HL-60 (cell line): ENCODE data around the gene NPY2R.

Experiments used
- DNase-seq, 2 experiments: peaks; one replicate each; pipeline ENCODE4 v3.0.0-alpha.2; 2010 to 2020; ENCODE audit warnings: low read depth in 1 of 2, low spot score in 1 of 2
- H3K27ac ChIP-seq: fragments of 250-450 bp; sonication (Bioruptor Pico); replicated peaks from 2 replicates; pipeline ENCODE4 v1.5.1; 2020; ENCODE audit warnings: mild to moderate bottlenecking, moderate library complexity
- H3K27me3 ChIP-seq: fragments of 250-450 bp; sonication (Bioruptor Pico); 2 replicates; pipeline ENCODE4 v1.5.1; 2021; ENCODE audit warnings: mild to moderate bottlenecking, moderate library complexity; ENCODE audit not compliant: insufficient read depth, poor library complexity, severe bottlenecking
- H3K4me3 ChIP-seq: replicated peaks from 2 replicates; pipeline ENCODE4 v1.5.1; 2011; ENCODE audit warnings: mild to moderate bottlenecking, control low read depth, low read length; ENCODE audit not compliant: insufficient read depth
- CTCF ChIP-seq: IDR thresholded peaks from one replicate; pipeline ENCODE4 v1.5.1; 2011; ENCODE audit warnings: low read length, control low read depth, inconsistent platforms; ENCODE audit not compliant: insufficient read depth
- GABPA ChIP-seq: IDR thresholded peaks from 2 replicates; pipeline ENCODE4 v1.6.1; 2012; ENCODE audit warnings: low read depth
- POLR2AphosphoS5 ChIP-seq: IDR thresholded peaks from 2 replicates; pipeline ENCODE4 v1.6.1; 2012; ENCODE audit warnings: low read depth
- REST ChIP-seq: IDR thresholded peaks from 2 replicates; pipeline ENCODE4 v1.6.1; 2012; ENCODE audit warnings: low read depth; ENCODE audit not compliant: insufficient replicate concordance
- SPI1 ChIP-seq: IDR thresholded peaks from 2 replicates; pipeline ENCODE4 v1.6.1; 2012; ENCODE audit warnings: low read depth, mild to moderate bottlenecking, borderline replicate concordance

The NPY2R gene

GRCh38 chr4:155227131-155227530, 18.7 kb downstream of the NPY2R start:
- Histone ChIP-seq H3K27ac (no peak overlapping the region), H3K27me3 (no peaks in the 10 kb centered on the region)
- DNase-seq, result no peak

GRCh38 chr4:155228713-155229112, 20.3 kb downstream of the NPY2R start:
- no peak for DNase-seq
- Histone ChIP-seq H3K27me3 (no peaks in the 10 kb centered on the region), H3K4me3 (no peak overlapping the region), H3K27ac (no peak overlapping the region)
- TF ChIP-seq CTCF (no peak), SPI1 (no peak), REST (no peak), GABPA (no peak), POLR2AphosphoS5 (no peak)

More at GRCh38 chr4:155227131-155227530, 18.7 kb downstream of the NPY2R start:
- H3K4me3 ChIP-seq, result no peak overlapping the region
- no peak for TF ChIP-seq REST
- TF ChIP-seq GABPA, result no peak
- TF ChIP-seq SPI1, result no peak
- no peak for TF ChIP-seq CTCF
- TF ChIP-seq POLR2AphosphoS5, result no peak

- no peak overlapping the region for H3K27ac ChIP-seq
- H3K4me3 ChIP-seq, result no peak overlapping the region
- TF ChIP-seq SPI1, result no peak
- TF ChIP-seq REST, result no peak
- TF ChIP-seq GABPA, result no peak
- TF ChIP-seq POLR2AphosphoS5, result no peak
- no peak for TF ChIP-seq CTCF
- no peaks in the 10 kb centered on the region for H3K27me3 ChIP-seq
- DNase-seq, result no peak
These were observed 24.0 kb downstream of the NPY2R start for GRCh38 chr4:155232432-155232831.
